Retinal pigment epithelial cell (primary cell): ENCODE measurements around the gene NMT2.

Experiments
- DNase-seq: peaks from one replicate; pipeline ENCODE4 v3.0.0-alpha.2; 2010; ENCODE audit warnings: low read depth
- H3K4me3 ChIP-seq: 2 replicates; pipeline ENCODE4 v1.5.1; 2011; ENCODE audit warnings: mild to moderate bottlenecking, low read length, control low read depth, moderate library complexity
- CTCF ChIP-seq: conservative IDR thresholded peaks from 2 replicates; pipeline ENCODE4 v1.5.1; 2011; ENCODE audit warnings: low read depth, low read length, control low read depth, inconsistent platforms

The NMT2 gene

GRCh38 chr10:15075421-15075820, 93.1 kb downstream of the NMT2 start:
- no peak overlapping the region for H3K4me3 ChIP-seq
- no peak for TF ChIP-seq CTCF
- DNase-seq = no peak

- DNase-seq = no peak
- no peak overlapping the region for H3K4me3 ChIP-seq
- no peak for TF ChIP-seq CTCF
These were observed 96.1 kb downstream of the NMT2 start for GRCh38 chr10:15072358-15072757.

GRCh38 chr10:15069230-15069629, 99.3 kb downstream of the NMT2 start:
- TF ChIP-seq CTCF = peak; percentile 26
- no peak overlapping the region for H3K4me3 ChIP-seq
- no peak for DNase-seq

GRCh38 chr10:15068802-15069201, 99.7 kb downstream of the NMT2 start:
- H3K4me3 ChIP-seq = no peak overlapping the region
- no peak for TF ChIP-seq CTCF
- peak; percentile 91 for DNase-seq

- no peak overlapping the region for H3K4me3 ChIP-seq
- TF ChIP-seq CTCF = no peak
- DNase-seq = no peak
These were observed 101.3 kb downstream of the NMT2 start for GRCh38 chr10:15067154-15067553.

- no peak for DNase-seq
- no peak overlapping the region for H3K4me3 ChIP-seq
- TF ChIP-seq CTCF = no peak
These were observed 107.9 kb downstream of the NMT2 start for GRCh38 chr10:15060638-15061037.

GRCh38 chr10:15059914-15060313, 108.6 kb downstream of the NMT2 start:
- TF ChIP-seq CTCF = no peak
- DNase-seq = no peak

More at GRCh38 chr10:15059914-15060313, 108.6 kb downstream of the NMT2 start:
- no peak overlapping the region for H3K4me3 ChIP-seq
